RPMI7951 (cell line): ENCODE measurements around the gene TIFAB. TPM values are rescaled to one million over a fixed set of nuclear protein-coding genes. Genes with fewer than 3 reads are reported as not detected.

Source experiments
- DNase-seq: peaks from one replicate; pipeline ENCODE4 v3.0.0-alpha.2; 2012; ENCODE audit warnings: low read depth
- total RNA-seq: library from RNA; depleted of rRNA; stranded (reverse); fragments of >200 nt; shearing (Covaris generic); gene quantifications from 2 replicates; pipeline ENCODE4 v1.2.3, GENCODE V29; 2014

TIFAB gene
- total RNA-seq, 1 experiment from 2014 or later = not detected

GRCh38 chr5:135442431-135443160 is 9.6 kb downstream of the TIFAB start:
- no peak for DNase-seq

- no peak for DNase-seq
Measured at GRCh38 chr5:135441919-135442318, 10.2 kb downstream of the TIFAB start.

GRCh38 chr5:135441350-135441831 is 10.8 kb downstream of the TIFAB start:
- no peak for DNase-seq

- no peak for DNase-seq
Measured at GRCh38 chr5:135440916-135441315, 11.2 kb downstream of the TIFAB start.

GRCh38 chr5:135439231-135440205 is 12.6 kb downstream of the TIFAB start:
- DNase-seq = no peak

GRCh38 chr5:135438636-135439221 is 13.4 kb downstream of the TIFAB start:
- no peak for DNase-seq

GRCh38 chr5:135437796-135438560 is 14.2 kb downstream of the TIFAB start:
- DNase-seq = peak; percentile 97

- DNase-seq = peak; percentile 87
Measured at GRCh38 chr5:135437422-135437795, 14.7 kb downstream of the TIFAB start.

GRCh38 chr5:135436951-135437418 is 15.2 kb downstream of the TIFAB start:
- DNase-seq = no peak

GRCh38 chr5:135435467-135436330 is 16.5 kb downstream of the TIFAB start:
- DNase-seq = no peak

GRCh38 chr5:135434591-135435466 is 17.3 kb downstream of the TIFAB start:
- DNase-seq = peak; percentile 89

- peak; percentile 63 for DNase-seq
Measured at GRCh38 chr5:135433681-135434426, 18.3 kb downstream of the TIFAB start.

- no peak for DNase-seq
Measured at GRCh38 chr5:135432113-135432512, 20.0 kb downstream of the TIFAB start.

GRCh38 chr5:135430135-135430437 is 22.1 kb downstream of the TIFAB start:
- DNase-seq = no peak

GRCh38 chr5:135429301-135430134 is 22.6 kb downstream of the TIFAB start:
- no peak for DNase-seq

GRCh38 chr5:135428586-135428985 is 23.6 kb downstream of the TIFAB start:
- no peak for DNase-seq

- peak; percentile 56 for DNase-seq
Measured at GRCh38 chr5:135426102-135427082, 25.8 kb downstream of the TIFAB start.
